Right ventricle myocardium superior (tissue), 1 donor: Measurements from ENCODE around the gene AADACL3. TPM values are rescaled to one million over a fixed set of nuclear protein-coding genes. Genes with fewer than 3 reads are reported as not detected.
"Not testable (repeated sequence)": the region's sequence is repeated elsewhere in the genome, so short reads cannot be mapped to it uniquely, and the experiment has no call there.

Experiments
- ATAC-seq: fragments of 200-7000 bp; cut with Tn5 transposase; one replicate; pipeline ENCODE4 v1.9.1; 2020; ENCODE audit warnings: mild to moderate bottlenecking; ENCODE audit not compliant: poor library complexity
- DNase-seq: peaks from one replicate; pipeline ENCODE4 v3.0.0-alpha.2; 2020
- intact Hi-C: fragments of 100-400 bp; cut with DNase I; formaldehyde crosslinking; loops from one replicate; pipeline ENCODE4 v1.11.2; 2022
- long read RNA-seq: library from polyadenylated mRNA; unstranded; transcript quantifications from one replicate; pipeline ENCODE4 v2.0.0, GENCODE V29; 2021
- total RNA-seq: library from RNA; stranded (reverse); fragmentation: NEBNext Ultra II Directional; extraction: Animal tissue kit (Norgen Biotek cat#: 25700); gene quantifications from one replicate; pipeline ENCODE4 v1.2.1, GENCODE V29; 2021
- donor health status: DM: no; HTN: yes; CAD: no; lungs with severe emphysema.

Gene AADACL3, protein sequence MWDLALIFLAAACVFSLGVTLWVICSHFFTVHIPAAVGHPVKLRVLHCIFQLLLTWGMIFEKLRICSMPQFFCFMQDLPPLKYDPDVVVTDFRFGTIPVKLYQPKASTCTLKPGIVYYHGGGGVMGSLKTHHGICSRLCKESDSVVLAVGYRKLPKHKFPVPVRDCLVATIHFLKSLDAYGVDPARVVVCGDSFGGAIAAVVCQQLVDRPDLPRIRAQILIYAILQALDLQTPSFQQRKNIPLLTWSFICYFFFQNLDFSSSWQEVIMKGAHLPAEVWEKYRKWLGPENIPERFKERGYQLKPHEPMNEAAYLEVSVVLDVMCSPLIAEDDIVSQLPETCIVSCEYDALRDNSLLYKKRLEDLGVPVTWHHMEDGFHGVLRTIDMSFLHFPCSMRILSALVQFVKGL
- total RNA-seq: not detected
- long read RNA-seq: 0 reads

DNA sequence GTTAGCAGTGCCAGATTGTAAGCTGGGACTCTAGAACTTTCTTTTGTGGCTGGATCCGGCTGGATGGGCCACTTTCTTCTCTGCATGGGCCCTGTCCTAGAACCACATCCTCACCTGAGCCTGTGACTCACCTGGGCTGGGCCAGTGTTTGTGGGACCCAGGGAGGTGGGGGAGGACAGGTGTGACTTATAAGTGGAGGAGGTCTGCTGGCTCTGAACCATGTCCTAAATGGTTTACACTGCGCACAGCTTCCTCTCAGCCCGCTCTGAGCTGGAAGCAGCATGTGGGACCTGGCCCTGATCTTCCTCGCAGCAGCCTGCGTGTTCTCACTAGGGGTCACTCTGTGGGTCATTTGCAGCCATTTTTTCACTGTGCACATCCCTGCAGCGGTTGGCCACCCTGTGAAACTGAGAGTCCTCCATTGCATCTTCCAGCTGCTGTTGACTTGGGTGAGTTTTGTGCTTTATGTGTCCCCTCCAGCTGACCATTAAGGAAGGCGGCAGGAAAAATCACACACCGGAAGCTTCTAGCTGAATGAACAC lies at the start of gene AADACL3:
TSS of gene AADACL3 (plus strand) at position 215 of the 542 bp plus-strand sequence. CDS start at position 282, 67 bp downstream.
- DNase-seq (no peak), ATAC-seq (no peak)
- intact Hi-C loops: no loop called here

DNA sequence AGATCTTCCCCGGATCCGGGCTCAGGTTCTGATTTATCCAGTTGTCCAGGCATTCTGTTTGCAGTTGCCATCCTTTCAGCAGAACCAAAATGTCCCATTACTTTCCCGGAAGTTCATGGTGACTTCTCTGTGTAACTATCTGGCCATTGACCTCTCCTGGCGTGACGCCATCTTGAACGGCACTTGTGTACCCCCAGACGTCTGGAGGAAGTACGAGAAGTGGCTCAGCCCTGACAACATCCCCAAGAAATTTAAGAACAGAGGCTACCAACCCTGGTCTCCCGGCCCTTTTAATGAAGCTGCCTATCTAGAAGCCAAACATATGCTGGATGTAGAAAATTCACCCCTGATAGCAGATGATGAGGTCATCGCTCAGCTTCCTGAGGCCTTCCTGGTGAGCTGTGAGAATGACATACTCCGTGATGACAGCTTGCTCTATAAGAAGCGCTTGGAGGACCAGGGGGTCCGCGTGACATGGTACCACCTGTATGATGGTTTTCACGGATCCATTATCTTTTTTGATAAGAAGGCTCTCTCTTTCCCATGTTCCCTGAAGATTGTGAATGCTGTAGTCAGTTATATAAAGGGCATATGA lies 49.7 kb upstream of the AADACL3 start:
- intact Hi-C loops: no loop called here
- no peak for DNase-seq

DNA sequence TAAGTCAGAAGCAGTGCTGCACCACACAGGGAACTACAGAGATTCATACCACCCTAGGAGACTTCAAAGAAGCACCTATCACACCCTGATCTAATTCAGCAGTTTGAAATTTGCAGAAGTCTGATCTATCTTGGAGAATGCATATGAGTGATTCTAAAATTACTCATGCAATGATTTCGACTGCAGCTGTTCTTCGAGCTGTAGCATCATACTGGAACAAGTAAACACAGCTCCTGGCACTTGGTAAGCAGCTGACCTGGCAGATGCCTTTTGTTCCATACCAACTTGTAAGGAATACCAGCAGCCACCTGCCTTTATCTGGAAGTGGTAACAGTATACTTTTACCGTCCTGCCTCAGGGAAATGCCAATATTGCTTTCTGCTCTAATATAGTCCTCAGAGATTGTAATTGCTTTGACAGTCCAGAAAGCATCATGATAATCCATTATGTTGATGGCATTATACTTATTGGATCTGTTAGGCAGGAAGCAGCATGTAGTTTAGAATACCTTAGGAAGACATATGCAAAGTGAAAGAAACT lies 46.3 kb upstream of the AADACL3 start:
- no peak for DNase-seq
- no peak for ATAC-seq
- intact Hi-C loops: no loop called here

More for the DNA sequence above, 49.7 kb upstream of the AADACL3 start:
- ATAC-seq: no peak

DNA sequence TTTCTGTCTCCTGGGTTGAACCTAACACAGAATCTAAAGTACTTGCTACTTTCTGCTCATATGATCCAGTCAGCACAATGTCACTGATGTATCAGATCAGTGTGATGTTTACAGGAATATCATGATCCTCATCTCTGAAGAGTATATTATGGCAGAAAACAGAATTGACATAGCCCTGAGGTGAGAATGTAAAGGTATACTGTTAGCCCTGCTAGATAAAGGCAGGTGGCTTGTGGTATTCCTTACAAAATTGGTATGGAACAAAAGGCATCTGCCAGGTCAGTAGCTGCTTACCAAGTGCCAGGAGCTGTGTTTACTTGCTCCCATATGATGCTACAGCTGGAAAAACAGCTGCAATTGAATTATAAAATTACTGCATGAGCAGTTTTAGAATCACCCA lies 41.6 kb upstream of the AADACL3 start:
- ATAC-seq (no peak), DNase-seq (no peak)
- intact Hi-C loops: no loop called here

DNA sequence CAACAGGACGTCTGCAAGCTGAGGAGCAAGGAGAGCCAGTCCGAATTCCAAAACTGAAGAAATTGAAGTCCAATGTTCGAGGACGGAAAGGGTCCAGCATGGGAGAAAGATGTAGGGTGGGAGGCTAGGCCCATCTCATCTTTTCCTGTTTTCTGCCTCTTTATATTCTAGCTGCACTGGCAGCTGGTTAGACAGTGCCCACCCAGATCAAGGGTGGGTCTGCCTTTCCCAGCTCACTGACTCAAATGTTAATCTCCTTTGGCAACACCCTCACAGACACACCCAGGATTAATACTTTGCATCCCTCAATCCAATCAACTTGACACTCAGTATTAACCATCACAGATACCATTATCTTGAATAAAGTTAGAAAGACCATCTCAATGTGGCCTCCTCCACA lies 39.8 kb upstream of the AADACL3 start:
- ATAC-seq, intact Hi-C loops, DNase-seq: not testable (repeated sequence)

DNA sequence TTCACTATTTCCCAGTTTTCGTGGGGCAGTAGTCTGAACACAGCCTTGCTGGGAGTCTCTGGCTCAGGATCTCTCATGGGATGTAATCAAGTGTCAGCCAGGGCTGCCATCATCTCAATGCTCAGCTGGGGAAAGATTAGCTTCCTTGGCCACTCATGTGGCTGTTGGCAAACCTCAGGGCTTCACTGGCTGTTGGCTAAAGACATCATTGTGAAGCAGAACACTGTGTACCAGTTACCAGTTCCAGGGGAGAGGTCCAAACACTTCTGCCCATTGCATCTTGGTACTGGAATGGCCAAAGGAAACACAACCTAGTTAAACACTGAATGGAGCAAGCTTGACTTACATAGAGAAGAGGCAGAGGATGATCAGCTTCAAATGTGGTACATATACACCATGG lies 38.3 kb upstream of the AADACL3 start:
- intact Hi-C loops: no loop called here
- peak; percentile 93 for ATAC-seq
- DNase-seq: peak; percentile 50

DNA sequence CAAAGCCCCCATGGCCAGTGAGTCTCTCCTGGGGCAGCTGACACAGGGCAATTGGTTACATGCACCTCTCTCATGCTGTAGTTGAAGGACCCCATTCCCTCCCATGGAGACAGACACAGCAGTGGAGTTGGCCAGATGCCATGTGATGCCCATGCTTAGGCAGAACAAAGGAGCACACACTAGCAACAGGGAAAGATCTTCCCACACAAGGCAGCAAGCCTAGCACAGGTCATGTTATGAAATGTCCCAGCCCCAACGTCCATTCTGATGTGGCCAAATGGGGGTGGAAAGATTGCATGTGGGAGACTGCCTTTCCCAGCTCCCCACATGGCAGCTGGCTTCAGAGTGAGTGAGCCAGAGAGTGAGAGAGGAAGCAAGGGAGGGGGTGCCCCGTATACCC lies 37.6 kb upstream of the AADACL3 start:
- intact Hi-C loops: no loop called here
- ATAC-seq (peak; percentile 7), DNase-seq (no peak)

DNA sequence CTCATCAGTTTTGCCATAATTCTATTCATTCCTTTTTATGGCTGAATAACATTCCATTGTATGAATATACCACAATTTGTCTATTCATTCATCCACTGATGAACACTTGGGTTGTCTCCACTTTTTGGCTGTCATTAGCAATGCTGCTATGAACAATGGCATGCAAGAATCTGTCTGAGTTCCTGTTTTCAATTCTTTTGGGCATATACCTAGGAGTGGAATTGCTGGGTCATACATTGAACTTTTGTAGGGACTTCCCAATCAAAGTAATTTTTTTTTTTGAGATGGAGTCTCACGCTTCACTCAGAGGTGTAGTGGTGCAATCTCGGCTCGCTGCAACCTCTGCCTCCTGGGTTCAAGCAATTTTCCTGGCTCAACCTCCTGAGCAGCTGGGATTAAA lies 37.1 kb upstream of the AADACL3 start:
- intact Hi-C loops: no loop called here
- DNase-seq (no peak), ATAC-seq (no peak)

DNA sequence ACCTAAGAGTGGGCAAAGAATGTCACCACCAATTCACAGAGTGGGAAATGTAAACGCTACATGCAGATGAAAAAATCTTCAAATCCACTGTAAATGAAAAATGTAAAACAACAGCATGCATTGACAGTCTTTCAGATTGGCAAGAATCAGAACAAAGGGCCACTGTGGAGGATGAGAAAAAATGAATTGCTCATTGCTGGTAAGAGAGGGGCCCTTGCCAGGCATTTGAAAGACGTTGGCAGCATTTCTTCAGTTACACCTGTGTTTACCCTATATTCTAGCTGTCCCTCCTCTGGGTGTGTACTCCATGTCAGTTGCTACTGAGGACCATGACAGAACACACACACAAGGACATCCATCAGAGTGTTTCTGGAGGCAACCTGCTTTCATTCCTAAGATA lies 25.8 kb upstream of the AADACL3 start:
- intact Hi-C loops: no loop called here
- ATAC-seq (no peak), DNase-seq (no peak)

DNA sequence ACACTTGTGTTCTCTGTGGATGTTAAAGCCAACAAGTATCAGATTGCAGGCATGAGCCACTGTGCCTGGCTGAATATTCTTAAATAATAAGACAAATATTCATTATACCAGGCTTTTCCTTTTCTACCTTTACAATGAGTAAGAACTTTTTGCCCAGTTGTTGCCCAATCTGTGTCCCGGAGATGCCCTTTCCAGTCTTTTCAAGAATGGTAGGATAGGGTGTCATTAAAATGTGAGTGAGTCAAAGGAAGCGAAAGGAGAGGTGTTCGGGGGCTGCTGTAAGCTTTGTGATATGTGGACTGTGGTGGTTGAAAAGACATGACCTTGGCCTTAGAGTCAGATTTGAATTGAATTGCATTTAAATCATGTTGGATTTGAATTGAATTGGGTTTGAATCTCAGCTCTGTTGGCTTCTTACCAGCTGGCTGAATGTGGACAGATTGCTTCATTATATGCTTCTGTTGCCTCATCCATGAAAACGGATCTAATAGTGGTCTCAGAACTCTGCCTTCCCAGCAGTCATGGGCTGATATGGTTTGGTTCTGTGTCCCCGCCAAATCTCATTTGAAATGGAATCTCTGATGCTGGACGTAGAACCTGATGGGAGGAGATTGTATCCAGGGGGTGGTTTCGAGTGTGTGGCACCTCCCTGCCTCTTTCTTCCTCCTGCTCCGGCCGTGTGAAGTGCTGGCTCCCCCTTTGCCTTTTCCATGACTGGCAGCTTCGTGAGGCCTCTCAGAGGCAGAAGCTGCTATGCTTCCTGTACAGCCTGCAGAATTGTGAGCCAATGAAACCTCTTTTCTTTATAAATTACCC lies 22.7 kb upstream of the AADACL3 start:
- intact Hi-C loops: no loop called here
- DNase-seq (no peak), ATAC-seq (no peak)

DNA sequence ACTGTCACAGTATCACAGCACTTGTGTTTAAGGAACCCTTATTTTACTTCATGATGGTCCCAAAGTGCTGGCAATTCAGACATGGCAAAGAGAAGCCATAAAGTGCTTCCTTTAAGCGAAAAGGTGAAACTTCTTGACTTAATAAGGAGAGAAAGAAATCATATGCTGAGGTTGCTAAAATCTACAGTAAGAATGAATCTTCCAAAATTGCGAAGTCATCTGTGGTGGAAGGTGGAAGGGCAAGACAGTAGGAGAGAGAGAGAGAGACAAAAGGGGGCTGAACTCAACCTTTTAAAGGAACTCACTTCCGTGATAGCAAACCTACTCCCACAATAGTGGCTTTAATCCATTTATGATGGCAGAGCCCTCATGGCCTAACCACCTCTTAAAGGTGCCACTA lies 19.3 kb upstream of the AADACL3 start:
- no peak for ATAC-seq
- intact Hi-C loops: no loop called here
- no peak for DNase-seq

DNA sequence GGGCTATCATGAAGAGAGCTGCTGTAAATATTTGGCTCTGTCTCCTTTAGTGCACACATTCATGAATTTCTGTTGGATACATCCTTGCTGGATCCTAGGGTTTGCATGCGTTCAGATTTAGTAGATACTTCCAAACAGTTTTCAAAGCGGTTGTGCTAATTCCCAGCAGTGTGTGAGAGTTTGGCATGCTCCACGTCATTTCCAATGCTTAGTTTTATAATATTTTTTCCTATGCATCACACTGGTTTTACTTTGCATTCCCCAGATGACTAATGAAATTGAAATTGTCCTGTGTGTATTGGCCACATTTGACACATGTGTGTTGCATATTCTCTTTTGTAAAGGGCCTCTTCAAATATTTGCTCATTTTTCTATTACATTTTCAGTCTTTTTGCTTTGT lies 18.5 kb upstream of the AADACL3 start:
- ATAC-seq: no peak
- DNase-seq: no peak
- intact Hi-C loops: no loop called here

DNA sequence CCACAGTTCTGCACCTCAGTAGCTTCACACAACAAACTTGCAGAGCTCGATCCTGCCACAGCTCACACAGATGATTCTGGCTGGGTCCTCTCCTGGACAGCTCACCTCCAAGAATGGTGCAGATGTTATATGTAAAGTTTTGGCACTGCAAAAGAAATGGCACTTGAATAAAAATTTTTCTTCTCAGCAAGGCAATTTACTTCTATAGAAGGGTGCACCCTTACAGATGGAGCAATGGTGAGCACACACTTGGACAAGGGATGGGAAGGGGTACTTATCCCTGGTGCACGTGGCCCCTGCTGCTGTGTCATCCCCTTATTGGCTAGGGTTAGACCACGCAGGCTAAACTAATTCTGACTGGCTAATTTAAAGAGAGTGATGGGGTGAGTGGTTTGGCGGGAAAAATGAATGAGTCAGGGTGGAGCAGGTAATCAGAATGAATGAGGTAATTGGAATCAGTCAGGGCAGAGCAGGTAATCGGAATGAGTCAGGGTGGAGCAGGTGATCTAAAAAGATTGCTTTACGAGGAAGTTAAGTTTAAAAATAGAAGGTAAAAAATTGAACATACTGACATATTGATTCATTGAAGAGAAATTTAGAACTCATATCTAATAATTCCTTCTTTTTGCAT lies 12.0 kb upstream of the AADACL3 start:
- DNase-seq (no peak), ATAC-seq (no peak)
- intact Hi-C loops: no loop called here

DNA sequence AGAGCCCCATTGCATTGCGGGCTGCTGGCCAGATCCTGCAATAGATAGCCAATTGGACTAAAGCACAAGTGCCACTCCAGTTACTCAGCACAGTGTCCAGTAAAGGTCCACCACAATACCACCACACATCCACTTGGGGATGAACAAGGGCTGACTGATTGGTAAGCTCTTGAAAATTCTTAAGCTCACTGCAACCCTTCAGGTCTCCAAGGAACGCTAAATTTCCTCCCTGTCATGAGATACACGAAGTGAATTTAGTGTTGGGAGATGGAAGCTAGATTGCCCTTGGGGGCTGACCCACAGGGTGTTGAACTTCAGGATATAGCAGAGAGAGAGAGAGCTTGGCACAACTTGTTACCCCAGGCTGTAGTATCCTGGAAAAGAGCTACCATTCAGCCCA lies 9.8 kb upstream of the AADACL3 start:
- intact Hi-C loops: no loop called here
- no peak for DNase-seq
- no peak for ATAC-seq

DNA sequence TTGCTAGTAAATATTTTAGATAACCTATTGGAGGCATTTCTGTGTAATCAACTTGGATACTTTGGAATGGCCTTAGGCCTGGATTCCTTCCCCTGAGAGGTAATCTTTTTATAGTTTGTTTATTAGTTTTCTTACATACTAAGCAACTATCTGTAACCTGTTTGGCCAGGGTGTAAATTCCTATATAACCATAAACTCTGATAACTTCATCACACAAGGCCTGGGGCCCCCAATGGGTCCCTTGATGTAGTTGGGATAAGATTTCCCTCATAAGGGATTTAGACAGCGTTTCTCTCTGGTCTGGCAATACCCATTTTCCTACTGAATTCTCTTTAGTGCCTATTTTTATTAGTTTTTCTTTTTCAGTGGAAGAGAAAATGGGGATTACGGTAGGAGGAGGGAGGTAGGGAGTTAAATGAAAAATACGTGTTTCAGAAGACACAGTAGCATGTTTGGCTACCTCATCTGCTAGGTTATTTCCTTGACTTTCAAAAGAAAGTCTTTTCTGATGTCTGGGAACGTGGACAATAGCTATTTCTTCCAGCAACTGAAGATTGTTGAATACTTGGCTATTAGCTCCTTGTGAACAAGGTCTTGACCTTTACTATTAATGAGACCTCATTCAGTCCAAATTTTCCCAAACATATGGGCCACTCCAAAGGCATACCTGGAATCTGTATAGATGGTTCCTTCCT lies 7.4 kb upstream of the AADACL3 start:
- intact Hi-C loops: no loop called here
- ATAC-seq (no peak), DNase-seq (no peak)

DNA sequence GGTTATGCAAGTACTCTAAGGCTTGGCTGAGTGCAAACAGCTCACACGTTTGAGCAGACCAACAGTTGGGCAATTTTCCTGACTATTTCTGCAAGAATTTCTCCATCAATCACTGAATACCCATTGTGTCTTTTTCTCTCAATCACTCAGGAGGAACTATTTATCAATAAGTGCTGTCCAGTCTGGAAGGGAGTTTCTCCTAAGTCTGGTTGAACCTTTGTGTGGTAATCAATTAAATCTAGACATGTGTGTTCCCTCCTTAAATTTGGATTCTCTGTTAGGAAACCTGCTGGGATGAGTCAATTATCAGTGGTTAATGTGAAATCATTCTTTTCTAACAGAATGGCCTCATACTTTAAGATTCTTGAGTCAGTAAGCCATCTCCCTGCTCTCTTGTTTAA lies 6.8 kb upstream of the AADACL3 start:
- ATAC-seq: no peak
- no peak for DNase-seq
- intact Hi-C loops: no loop called here

DNA sequence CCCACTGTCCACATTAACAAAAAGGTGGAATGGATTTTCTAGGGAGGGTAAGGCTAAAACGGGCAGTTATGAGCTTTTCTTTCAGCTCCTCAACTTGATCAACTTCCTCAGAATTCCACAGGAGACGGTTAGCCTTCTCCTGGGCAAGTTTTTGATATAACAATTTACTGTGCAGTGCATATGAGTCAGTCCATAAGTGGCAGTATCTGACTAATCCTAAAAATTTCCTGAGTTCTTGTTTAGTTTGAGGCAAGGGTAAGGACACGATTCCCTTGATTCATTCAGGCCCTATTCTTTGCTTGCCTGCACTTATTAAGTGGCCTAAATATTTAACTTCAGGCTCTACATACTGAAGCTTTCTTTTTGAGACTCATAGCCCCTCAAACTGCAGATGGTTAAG lies 6.2 kb upstream of the AADACL3 start:
- no peak for ATAC-seq
- DNase-seq: no peak
- intact Hi-C loops: no loop called here

DNA sequence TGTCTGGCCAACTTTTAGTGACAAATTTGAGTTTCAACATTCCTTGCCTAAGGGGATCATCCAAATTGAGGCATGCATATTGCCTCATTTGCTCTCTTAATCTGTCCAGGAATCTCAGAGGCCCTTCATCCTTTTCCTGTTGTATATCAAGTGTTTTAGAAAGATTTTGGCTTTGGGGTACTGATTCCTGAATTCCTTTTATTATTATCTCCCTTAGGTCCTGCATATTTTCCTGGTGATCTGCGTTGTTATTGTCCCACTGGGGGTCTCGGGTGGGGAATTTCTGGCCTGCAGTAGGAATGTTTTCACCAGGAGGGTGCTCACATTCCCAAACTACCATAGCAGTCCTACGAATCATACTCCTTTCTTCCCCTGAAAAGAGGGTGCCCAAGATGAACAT lies 4.4 kb upstream of the AADACL3 start:
- intact Hi-C loops: no loop called here
- DNase-seq: no peak
- no peak for ATAC-seq
